HL-60 (cell line): ENCODE measurements around the gene CDK12.

Experiments used
- CTCF ChIP-seq: IDR thresholded peaks from one replicate; pipeline ENCODE4 v1.5.1; 2011; ENCODE audit warnings: low read length, control low read depth, inconsistent platforms; ENCODE audit not compliant: insufficient read depth
- SPI1 ChIP-seq: IDR thresholded peaks from 2 replicates; pipeline ENCODE4 v1.6.1; 2012; ENCODE audit warnings: low read depth, mild to moderate bottlenecking, borderline replicate concordance

DNA sequence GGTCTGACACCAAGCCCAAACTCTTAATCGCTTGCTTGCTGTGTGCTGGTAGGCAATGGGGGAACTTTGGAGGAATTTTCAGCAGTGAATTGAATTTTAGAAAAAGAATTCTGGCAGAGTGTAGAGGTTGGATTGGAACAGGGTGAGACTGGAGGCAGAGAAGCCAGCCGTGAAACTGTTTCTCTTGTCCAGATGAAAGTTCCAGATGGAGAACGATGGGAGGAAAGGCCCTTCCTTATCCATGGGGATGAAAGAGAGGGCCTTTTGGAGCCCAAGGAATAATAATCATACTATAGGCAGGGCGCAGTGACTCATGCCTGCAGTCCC is 120.4 kb downstream of the CDK12 start:
- TF ChIP-seq CTCF (no peak), SPI1 (no peak)
